Activated T-cell treated with anti-CD3 and anti-CD28 coated beads, Interleukin-2, amount 50 U/mL, for 24 hours (primary cell): Measurements from ENCODE around the gene AGPAT3.
"Not testable (repeated sequence)": the region's sequence is repeated elsewhere in the genome, so short reads cannot be mapped to it uniquely, and the experiment has no call there.

ENCODE experiments used
- DNase-seq: peaks from one replicate; pipeline ENCODE4 v3.0.0-alpha.2; 2020
- H3K27ac Mint-ChIP-seq: 2 replicates; pipeline ENCODE4 v1.8.0; 2020; ENCODE audit warnings: mild to moderate bottlenecking, mixed read lengths
- H3K27me3 Mint-ChIP-seq: 2 replicates; pipeline ENCODE4 v1.8.0; 2020; ENCODE audit warnings: mixed read lengths
- H3K36me3 Mint-ChIP-seq: 2 replicates; pipeline ENCODE4 v1.8.0; 2020; ENCODE audit warnings: low read depth, mixed read lengths
- H3K4me1 Mint-ChIP-seq: 2 replicates; pipeline ENCODE4 v1.8.0; 2020; ENCODE audit warnings: low read depth, mixed read lengths
- H3K4me3 Mint-ChIP-seq: 2 replicates; pipeline ENCODE4 v1.8.0; 2020; ENCODE audit warnings: mild to moderate bottlenecking, moderate library complexity, mixed read lengths
- H3K9me3 Mint-ChIP-seq: 2 replicates; pipeline ENCODE4 v1.8.0; 2020; ENCODE audit warnings: mixed read lengths

AGPAT3 gene

GRCh38 chr21:43864962-43865539 lies at the start of gene AGPAT3:
AGPAT3 (plus strand) TSS chr21:43865223; CDS start chr21:43959682, 94,459 bp downstream.
- Mint-ChIP-seq H3K27ac (peak within 1 kb of the TSS; percentile 94), H3K4me1 (peaks cover 40% of the 10 kb centered on the region), H3K27me3 (no peaks in the 10 kb centered on the region), H3K4me3 (peak within 1 kb of the TSS; percentile 84), H3K36me3 (peaks cover 40% of the 10 kb centered on the region), H3K9me3 (no peaks in the 10 kb centered on the region)
- DNase-seq = peak; percentile 68

GRCh38 chr21:43815991-43816390 lies 49.0 kb upstream of the AGPAT3 start:
- Mint-ChIP-seq H3K27ac (no peak overlapping the region), H3K27me3 (no peaks in the 10 kb centered on the region), H3K4me3 (no peak overlapping the region), H3K36me3 (peaks cover 5% of the 10 kb centered on the region), H3K9me3 (peaks cover 5% of the 10 kb centered on the region), H3K4me1 (peaks cover 4% of the 10 kb centered on the region)
- no peak for DNase-seq

- Mint-ChIP-seq H3K27ac (no peak overlapping the region), H3K27me3 (no peaks in the 10 kb centered on the region), H3K36me3 (peaks cover 5% of the 10 kb centered on the region), H3K4me1 (peaks cover 4% of the 10 kb centered on the region), H3K4me3 (no peak overlapping the region), H3K9me3 (peaks cover 5% of the 10 kb centered on the region)
- DNase-seq = no peak
These were observed 48.4 kb upstream of the AGPAT3 start for GRCh38 chr21:43816611-43817071.

GRCh38 chr21:43817157-43818086 lies 47.6 kb upstream of the AGPAT3 start:
- no peak for DNase-seq

GRCh38 chr21:43818685-43819084 lies 46.3 kb upstream of the AGPAT3 start:
- peaks cover 4% of the 10 kb centered on the region for H3K4me1 Mint-ChIP-seq
- no peak overlapping the region for H3K27ac Mint-ChIP-seq
- no peaks in the 10 kb centered on the region for H3K27me3 Mint-ChIP-seq
- H3K36me3 Mint-ChIP-seq = peaks cover 5% of the 10 kb centered on the region
- no peak overlapping the region for H3K4me3 Mint-ChIP-seq
- peaks cover 5% of the 10 kb centered on the region for H3K9me3 Mint-ChIP-seq
- no peak for DNase-seq

More at GRCh38 chr21:43817157-43818086, 47.6 kb upstream of the AGPAT3 start:
- Mint-ChIP-seq H3K27ac (no peak overlapping the region), H3K4me1 (peaks cover 4% of the 10 kb centered on the region), H3K27me3 (no peaks in the 10 kb centered on the region), H3K36me3 (peaks cover 5% of the 10 kb centered on the region), H3K9me3 (peaks cover 5% of the 10 kb centered on the region), H3K4me3 (no peak overlapping the region)

- H3K4me1 Mint-ChIP-seq = peaks cover 4% of the 10 kb centered on the region
- H3K27ac Mint-ChIP-seq = no peak overlapping the region
- H3K9me3 Mint-ChIP-seq = peaks cover 5% of the 10 kb centered on the region
- no peak overlapping the region for H3K4me3 Mint-ChIP-seq
- peaks cover 5% of the 10 kb centered on the region for H3K36me3 Mint-ChIP-seq
- no peaks in the 10 kb centered on the region for H3K27me3 Mint-ChIP-seq
- DNase-seq = no peak
These were observed 45.3 kb upstream of the AGPAT3 start for GRCh38 chr21:43819511-43820405.

- Mint-ChIP-seq H3K9me3 (peaks cover 5% of the 10 kb centered on the region), H3K27me3 (no peaks in the 10 kb centered on the region), H3K4me3 (no peak overlapping the region), H3K4me1 (peaks cover 3% of the 10 kb centered on the region), H3K27ac (no peak overlapping the region), H3K36me3 (peaks cover 5% of the 10 kb centered on the region)
- no peak for DNase-seq
These were observed 44.6 kb upstream of the AGPAT3 start for GRCh38 chr21:43820466-43820865.

GRCh38 chr21:43822166-43822565 lies 42.9 kb upstream of the AGPAT3 start:
- not testable (repeated sequence) for H3K4me3 Mint-ChIP-seq, H3K9me3 Mint-ChIP-seq, DNase-seq, H3K27me3 Mint-ChIP-seq, H3K36me3 Mint-ChIP-seq, H3K27ac Mint-ChIP-seq, H3K4me1 Mint-ChIP-seq

GRCh38 chr21:43822741-43823140 lies 42.3 kb upstream of the AGPAT3 start:
- not testable (repeated sequence) for H3K36me3 Mint-ChIP-seq, H3K4me3 Mint-ChIP-seq, H3K9me3 Mint-ChIP-seq, DNase-seq, H3K27ac Mint-ChIP-seq, H3K27me3 Mint-ChIP-seq, H3K4me1 Mint-ChIP-seq

GRCh38 chr21:43824333-43825241 lies 40.4 kb upstream of the AGPAT3 start:
- Mint-ChIP-seq H3K4me1 (peaks cover 3% of the 10 kb centered on the region), H3K4me3 (no peak overlapping the region), H3K36me3 (no peaks in the 10 kb centered on the region), H3K27me3 (peaks cover 11% of the 10 kb centered on the region), H3K9me3 (no peaks in the 10 kb centered on the region), H3K27ac (no peak overlapping the region)
- no peak for DNase-seq

GRCh38 chr21:43825242-43825935 lies 39.6 kb upstream of the AGPAT3 start:
- H3K27ac Mint-ChIP-seq = no peak overlapping the region
- peaks cover 3% of the 10 kb centered on the region for H3K4me1 Mint-ChIP-seq
- no peak for DNase-seq
- H3K9me3 Mint-ChIP-seq = no peaks in the 10 kb centered on the region
- H3K36me3 Mint-ChIP-seq = no peaks in the 10 kb centered on the region
- no peak overlapping the region for H3K4me3 Mint-ChIP-seq
- H3K27me3 Mint-ChIP-seq = peaks cover 17% of the 10 kb centered on the region

- H3K9me3 Mint-ChIP-seq = no peaks in the 10 kb centered on the region
- H3K4me1 Mint-ChIP-seq = peaks cover 3% of the 10 kb centered on the region
- H3K27me3 Mint-ChIP-seq = peaks cover 18% of the 10 kb centered on the region
- no peak overlapping the region for H3K27ac Mint-ChIP-seq
- H3K36me3 Mint-ChIP-seq = no peaks in the 10 kb centered on the region
- no peak overlapping the region for H3K4me3 Mint-ChIP-seq
- DNase-seq = no peak
These were observed 38.9 kb upstream of the AGPAT3 start for GRCh38 chr21:43825936-43826622.

- peaks cover 18% of the 10 kb centered on the region for H3K27me3 Mint-ChIP-seq
- H3K4me3 Mint-ChIP-seq = no peak overlapping the region
- H3K4me1 Mint-ChIP-seq = peaks cover 3% of the 10 kb centered on the region
- H3K9me3 Mint-ChIP-seq = no peaks in the 10 kb centered on the region
- no peak overlapping the region for H3K27ac Mint-ChIP-seq
- no peak for DNase-seq
- no peaks in the 10 kb centered on the region for H3K36me3 Mint-ChIP-seq
These were observed 38.4 kb upstream of the AGPAT3 start for GRCh38 chr21:43826623-43826974.
